CD4-positive, alpha-beta T cell treated with Interferon gamma for 1 hour (primary cell): Measurements from ENCODE around the gene LAMB4.

Experiments used
- DNase-seq: peaks from one replicate; pipeline ENCODE4 v3.0.0-alpha.2; 2020

Gene LAMB4

GRCh38 chr7:108142675-108143259 is 12.6 kb upstream of the LAMB4 start:
- no peak for DNase-seq

- no peak for DNase-seq
Observed at GRCh38 chr7:108142180-108142579, 12.0 kb upstream of the LAMB4 start.

- no peak for DNase-seq
Observed at GRCh38 chr7:108140671-108141070, 10.5 kb upstream of the LAMB4 start.

GRCh38 chr7:108138911-108139310 is 8.8 kb upstream of the LAMB4 start:
- no peak for DNase-seq

GRCh38 chr7:108137993-108138392 is 7.8 kb upstream of the LAMB4 start:
- DNase-seq = no peak

- no peak for DNase-seq
Observed at GRCh38 chr7:108137040-108137439, 6.9 kb upstream of the LAMB4 start.

GRCh38 chr7:108136191-108136688 is 6.1 kb upstream of the LAMB4 start:
- DNase-seq = no peak

GRCh38 chr7:108135446-108136190 is 5.5 kb upstream of the LAMB4 start:
- DNase-seq = peak; percentile 42

GRCh38 chr7:108134486-108134885 is 4.3 kb upstream of the LAMB4 start:
- no peak for DNase-seq

- no peak for DNase-seq
Observed at GRCh38 chr7:108132551-108133265, 2.5 kb upstream of the LAMB4 start.

- no peak for DNase-seq
Observed at GRCh38 chr7:108129018-108129965, 869 bp downstream of the LAMB4 start.

- no peak for DNase-seq
Observed at GRCh38 chr7:108128514-108128913, 1.6 kb downstream of the LAMB4 start.

GRCh38 chr7:108127461-108127860 is 2.7 kb downstream of the LAMB4 start:
- DNase-seq = no peak

- DNase-seq = no peak
Observed at GRCh38 chr7:108124820-108125219, 5.3 kb downstream of the LAMB4 start.

GRCh38 chr7:108122181-108122580 is 8.0 kb downstream of the LAMB4 start:
- DNase-seq = no peak

GRCh38 chr7:108120933-108121332 is 9.2 kb downstream of the LAMB4 start:
- DNase-seq = no peak

- DNase-seq = no peak
Observed at GRCh38 chr7:108120196-108120595, 10.0 kb downstream of the LAMB4 start.

GRCh38 chr7:108118959-108119358 is 11.2 kb downstream of the LAMB4 start:
- no peak for DNase-seq

- peak; percentile 2 for DNase-seq
Observed at GRCh38 chr7:108114117-108114841, 15.9 kb downstream of the LAMB4 start.

- DNase-seq = no peak
Observed at GRCh38 chr7:108112683-108113082, 17.5 kb downstream of the LAMB4 start.

- no peak for DNase-seq
Observed at GRCh38 chr7:108109221-108109908, 20.8 kb downstream of the LAMB4 start.
